ENCODE measurements around the gene ARHGAP10.

DNA sequence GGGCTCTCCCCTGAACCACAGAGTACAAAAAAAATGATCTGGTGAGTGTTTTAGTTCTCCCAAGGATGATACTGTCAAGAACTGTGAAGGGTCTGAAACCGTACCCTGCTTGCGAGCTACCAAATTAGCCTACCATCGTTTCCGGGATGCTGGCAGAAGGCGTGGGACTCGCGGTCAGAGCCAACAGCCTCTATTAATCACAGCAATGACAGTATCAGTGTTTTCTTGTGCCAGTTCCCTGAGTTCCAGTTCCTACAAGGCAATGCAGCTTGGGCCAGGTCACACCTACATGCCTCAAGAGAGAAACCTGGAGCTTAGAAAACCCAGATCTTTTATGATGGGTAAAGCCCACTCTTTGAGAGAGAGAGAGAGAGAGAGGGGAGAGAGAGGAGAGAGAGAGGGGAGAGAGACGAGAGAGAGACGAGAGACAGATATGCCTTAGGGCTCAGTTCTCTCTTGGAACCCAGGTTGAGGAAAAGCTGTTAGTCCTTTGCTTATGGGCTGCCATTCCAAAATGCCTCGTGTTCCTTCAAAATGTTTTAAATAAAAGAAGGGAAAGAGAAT is 327.8 kb downstream of the ARHGAP10 start:
- TF ChIP-seq POLR2A (IDR thresholded peaks at IDR 0.05; ENCODE audit: low read length), result no peak
- TF ChIP-seq GATA1 (IDR thresholded peaks at IDR 0.05; ENCODE audit: low read depth, low read length), result no peak

All from erythroblast (primary cell).